ENCODE results near the gene GNAQ. TPM values are rescaled to one million over a fixed set of nuclear protein-coding genes. Genes with fewer than 3 reads are reported as not detected.
"Not testable (repeated sequence)": the region's sequence is repeated elsewhere in the genome, so short reads cannot be mapped to it uniquely, and the experiment has no call there.

Gene GNAQ
- total RNA-seq, 1 donor from 2014 or later, result 17.8 TPM

- DNase-seq, result no peak
Measured at GRCh38 chr9:77903666-77904285, 127.8 kb downstream of the GNAQ start.

GRCh38 chr9:77901771-77902170 is 129.8 kb downstream of the GNAQ start:
- no peak for DNase-seq

GRCh38 chr9:77901018-77901417 is 130.6 kb downstream of the GNAQ start:
- DNase-seq, result no peak

GRCh38 chr9:77899679-77900354 is 131.8 kb downstream of the GNAQ start:
- DNase-seq, result no peak

- no peak for DNase-seq
Measured at GRCh38 chr9:77898864-77899263, 132.7 kb downstream of the GNAQ start.

GRCh38 chr9:77896938-77897667 is 134.5 kb downstream of the GNAQ start:
- no peak for DNase-seq

- no peak for DNase-seq
Measured at GRCh38 chr9:77896269-77896937, 135.2 kb downstream of the GNAQ start.

GRCh38 chr9:77893706-77894105 is 137.9 kb downstream of the GNAQ start:
- no peak for DNase-seq

GRCh38 chr9:77892955-77893514 is 138.6 kb downstream of the GNAQ start:
- no peak for DNase-seq

GRCh38 chr9:77892171-77892570 is 139.4 kb downstream of the GNAQ start:
- DNase-seq, result no peak

GRCh38 chr9:77891128-77891800 is 140.3 kb downstream of the GNAQ start:
- DNase-seq, result no peak

GRCh38 chr9:77887662-77888061 is 143.9 kb downstream of the GNAQ start:
- no peak for DNase-seq

GRCh38 chr9:77885104-77885672 is 146.4 kb downstream of the GNAQ start:
- no peak for DNase-seq

- no peak for DNase-seq
Measured at GRCh38 chr9:77883846-77884771, 147.5 kb downstream of the GNAQ start.

- no peak for DNase-seq
Measured at GRCh38 chr9:77883133-77883532, 148.5 kb downstream of the GNAQ start.

GRCh38 chr9:77882294-77882693 is 149.3 kb downstream of the GNAQ start:
- no peak for DNase-seq

GRCh38 chr9:77881634-77882033 is 150.0 kb downstream of the GNAQ start:
- not testable (repeated sequence) for DNase-seq

GRCh38 chr9:77881111-77881510 is 150.5 kb downstream of the GNAQ start:
- DNase-seq, result no peak

GRCh38 chr9:77879437-77879943 is 152.1 kb downstream of the GNAQ start:
- DNase-seq, result no peak

- DNase-seq, result not testable (repeated sequence)
Measured at GRCh38 chr9:77878793-77879192, 152.8 kb downstream of the GNAQ start.
